ENCODE results near the gene CDO1. TPM values are rescaled to one million over a fixed set of nuclear protein-coding genes. Genes with fewer than 3 reads are reported as not detected.

The CDO1 gene
- total RNA-seq, 1 donor from 2014 or later, result 13.1 TPM

DNA sequence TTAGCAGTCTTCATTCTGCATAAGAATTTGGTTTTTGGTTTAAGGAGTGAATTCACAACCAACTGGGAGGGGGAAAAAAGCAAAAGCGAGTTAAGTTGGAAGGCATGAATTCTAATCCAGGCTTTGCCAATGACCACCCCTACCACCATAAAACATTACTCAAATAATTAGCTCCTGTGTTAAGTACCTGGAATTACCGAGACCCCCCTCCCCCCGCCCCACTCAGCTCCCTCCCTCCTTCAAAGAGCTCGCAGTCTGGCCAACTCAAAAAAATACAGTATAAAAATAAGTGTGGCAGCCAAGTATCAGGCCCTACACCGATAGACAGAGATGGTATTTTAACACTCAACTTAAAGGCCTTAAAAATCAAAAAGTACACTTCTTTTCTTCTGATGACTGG lies 24.4 kb upstream of the CDO1 start:
- peak overlapping the region; percentile 97 for H3K4me3 Mint-ChIP-seq
- H3K4me1 Mint-ChIP-seq, result peaks cover 42% of the 10 kb centered on the region
- H3K9me3 Mint-ChIP-seq, result no peaks in the 10 kb centered on the region
- peaks cover 12% of the 10 kb centered on the region for H3K36me3 Mint-ChIP-seq
- H3K27me3 Mint-ChIP-seq (ENCODE audit: low read depth), result no peaks in the 10 kb centered on the region
- TF ChIP-seq, protein P1, sequence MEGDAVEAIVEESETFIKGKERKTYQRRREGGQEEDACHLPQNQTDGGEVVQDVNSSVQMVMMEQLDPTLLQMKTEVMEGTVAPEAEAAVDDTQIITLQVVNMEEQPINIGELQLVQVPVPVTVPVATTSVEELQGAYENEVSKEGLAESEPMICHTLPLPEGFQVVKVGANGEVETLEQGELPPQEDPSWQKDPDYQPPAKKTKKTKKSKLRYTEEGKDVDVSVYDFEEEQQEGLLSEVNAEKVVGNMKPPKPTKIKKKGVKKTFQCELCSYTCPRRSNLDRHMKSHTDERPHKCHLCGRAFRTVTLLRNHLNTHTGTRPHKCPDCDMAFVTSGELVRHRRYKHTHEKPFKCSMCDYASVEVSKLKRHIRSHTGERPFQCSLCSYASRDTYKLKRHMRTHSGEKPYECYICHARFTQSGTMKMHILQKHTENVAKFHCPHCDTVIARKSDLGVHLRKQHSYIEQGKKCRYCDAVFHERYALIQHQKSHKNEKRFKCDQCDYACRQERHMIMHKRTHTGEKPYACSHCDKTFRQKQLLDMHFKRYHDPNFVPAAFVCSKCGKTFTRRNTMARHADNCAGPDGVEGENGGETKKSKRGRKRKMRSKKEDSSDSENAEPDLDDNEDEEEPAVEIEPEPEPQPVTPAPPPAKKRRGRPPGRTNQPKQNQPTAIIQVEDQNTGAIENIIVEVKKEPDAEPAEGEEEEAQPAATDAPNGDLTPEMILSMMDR (IDR thresholded peaks at IDR 0.05; ENCODE audit: unreplicated experiment), result no peak
- H3K27ac Mint-ChIP-seq, result peak overlapping the region; percentile 100
- DNase-seq (ENCODE audit: low spot score in 2 of 2, unreplicated experiment in 2 of 2), result no peak

DNA sequence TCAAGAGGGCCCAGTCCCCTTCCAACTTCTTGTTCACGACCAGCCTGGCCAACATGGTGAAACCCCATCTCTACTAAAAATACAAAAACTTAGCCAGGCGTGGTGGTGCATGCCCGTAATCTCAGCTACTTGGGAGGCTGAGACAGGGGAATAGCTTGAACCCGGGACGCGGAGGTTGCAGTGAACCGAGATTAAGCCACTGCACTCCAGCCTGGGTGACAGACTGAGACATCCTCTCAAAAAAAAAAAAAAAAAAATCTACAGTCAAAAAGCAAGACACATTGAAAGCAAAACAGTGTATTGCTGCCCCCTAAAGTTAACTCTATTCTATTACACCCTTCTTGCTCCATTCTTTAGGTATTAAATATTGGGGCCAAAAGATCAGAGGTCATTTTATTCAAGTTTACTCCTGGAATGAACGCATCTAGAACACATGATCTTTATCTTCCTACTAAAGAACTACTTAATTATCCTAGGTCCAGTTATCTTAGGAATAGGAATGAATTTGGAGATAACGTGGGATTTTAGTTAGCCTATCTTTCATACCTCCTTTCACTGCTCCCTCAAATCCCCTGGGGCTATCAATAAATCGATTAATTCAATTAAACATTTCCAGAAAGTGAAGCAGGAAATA lies 22.5 kb upstream of the CDO1 start:
- Mint-ChIP-seq H3K4me1 (peaks cover 34% of the 10 kb centered on the region), H3K36me3 (peaks cover 17% of the 10 kb centered on the region), H3K27ac (no peak overlapping the region), H3K9me3 (no peaks in the 10 kb centered on the region), H3K27me3 (ENCODE audit: low read depth) (no peaks in the 10 kb centered on the region), H3K4me3 (peak overlapping the region; percentile 97)
- TF ChIP-seq, protein P1 (IDR thresholded peaks at IDR 0.05; ENCODE audit: unreplicated experiment), result peak; percentile 73
- DNase-seq (ENCODE audit: low spot score in 2 of 2, unreplicated experiment in 2 of 2), result no peak

DNA sequence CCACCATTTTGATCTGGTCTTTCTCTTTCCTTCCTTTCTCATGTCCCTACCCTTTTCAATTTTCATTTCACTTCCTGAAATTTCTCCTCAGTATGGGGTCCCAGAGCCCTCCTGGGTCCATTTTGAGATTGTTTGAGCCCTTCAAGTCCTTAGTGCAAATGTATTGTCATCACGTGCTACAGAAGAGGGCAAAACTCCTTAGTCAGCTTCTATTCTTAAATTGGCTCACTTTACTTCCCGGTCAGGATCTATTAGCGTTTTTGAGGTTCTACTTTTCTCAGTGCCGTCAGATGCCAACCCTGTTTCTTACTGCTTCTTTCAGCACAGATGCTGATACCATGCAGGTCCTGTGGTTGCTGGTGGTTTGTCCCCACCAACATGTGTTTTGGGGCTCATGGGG lies 19.0 kb upstream of the CDO1 start:
- Mint-ChIP-seq H3K4me3 (no peak overlapping the region), H3K9me3 (no peaks in the 10 kb centered on the region), H3K36me3 (peaks cover 24% of the 10 kb centered on the region), H3K4me1 (peaks cover 32% of the 10 kb centered on the region), H3K27ac (no peak overlapping the region), H3K27me3 (ENCODE audit: low read depth) (no peaks in the 10 kb centered on the region)
- TF ChIP-seq, protein P1 (IDR thresholded peaks at IDR 0.05; ENCODE audit: unreplicated experiment), result no peak
- no peak for DNase-seq (ENCODE audit: low spot score in 2 of 2, unreplicated experiment in 2 of 2)

DNA sequence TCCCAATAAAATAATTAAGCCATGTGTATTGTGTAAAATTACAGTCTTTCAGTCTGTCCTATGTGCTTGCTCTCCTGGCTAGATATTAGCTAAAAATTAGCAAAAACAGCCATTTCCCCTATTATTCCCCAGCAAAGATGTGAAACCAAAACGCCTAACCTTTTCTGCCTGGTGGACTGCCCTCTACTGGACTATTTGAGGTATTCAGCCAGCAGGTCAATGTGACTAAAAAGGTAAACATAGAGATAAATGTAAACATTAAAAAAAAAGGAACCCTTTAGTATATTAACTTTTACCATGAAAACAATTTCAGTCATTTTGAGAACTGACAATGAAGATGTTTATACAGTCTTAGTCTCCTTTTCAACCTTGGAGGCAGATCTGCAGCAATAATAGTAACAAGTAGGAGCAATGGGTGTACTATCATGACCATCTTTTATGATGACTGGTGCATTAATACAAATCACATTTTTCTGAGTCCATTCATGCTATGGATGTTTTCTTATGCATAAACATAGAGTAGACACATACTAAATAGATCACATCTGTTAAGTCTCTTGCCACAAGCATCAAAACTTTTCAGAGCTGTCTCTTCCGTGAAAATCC lies 14.8 kb upstream of the CDO1 start:
- no peak overlapping the region for H3K4me3 Mint-ChIP-seq

DNA sequence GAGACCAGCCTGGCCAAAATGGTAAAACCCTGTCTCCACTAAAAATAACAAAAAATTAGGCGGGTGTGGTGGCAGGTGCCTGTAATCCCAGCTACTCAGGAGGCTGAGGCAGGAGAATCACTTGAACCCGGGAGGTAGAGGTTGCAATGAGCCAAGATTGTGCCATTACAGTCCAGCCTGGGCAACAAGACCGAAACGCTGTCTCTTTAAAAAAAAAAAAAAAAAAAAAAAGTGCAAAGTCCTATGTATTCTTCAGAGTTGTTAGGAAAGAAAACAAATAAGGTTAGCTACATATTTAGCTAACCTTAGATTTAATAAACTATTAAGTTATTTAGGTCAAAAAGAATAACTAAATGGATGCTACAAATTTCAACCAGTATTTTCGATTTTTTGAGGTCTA lies 13.5 kb upstream of the CDO1 start:
- H3K4me1 Mint-ChIP-seq, result peaks cover 13% of the 10 kb centered on the region
- peaks cover 26% of the 10 kb centered on the region for H3K36me3 Mint-ChIP-seq
- TF ChIP-seq, protein P1 (IDR thresholded peaks at IDR 0.05; ENCODE audit: unreplicated experiment), result no peak
- H3K4me3 Mint-ChIP-seq, result no peak overlapping the region
- H3K9me3 Mint-ChIP-seq, result peaks cover 20% of the 10 kb centered on the region
- no peaks in the 10 kb centered on the region for H3K27me3 Mint-ChIP-seq (ENCODE audit: low read depth)
- DNase-seq (ENCODE audit: low spot score in 2 of 2, unreplicated experiment in 2 of 2), result no peak
- no peak overlapping the region for H3K27ac Mint-ChIP-seq

More for the DNA sequence above, 14.8 kb upstream of the CDO1 start:
- Mint-ChIP-seq H3K36me3 (peaks cover 33% of the 10 kb centered on the region), H3K27me3 (ENCODE audit: low read depth) (no peaks in the 10 kb centered on the region), H3K27ac (peak overlapping the region; percentile 78), H3K9me3 (peaks cover 8% of the 10 kb centered on the region), H3K4me1 (peaks cover 13% of the 10 kb centered on the region)
- no peak for DNase-seq (ENCODE audit: low spot score in 2 of 2, unreplicated experiment in 2 of 2)
- TF ChIP-seq, protein P1 (IDR thresholded peaks at IDR 0.05; ENCODE audit: unreplicated experiment), result peak; percentile 83
